GM23338 (cell line): ENCODE results near the gene NRP1. TPM values are rescaled to one million over a fixed set of nuclear protein-coding genes. Genes with fewer than 3 reads are reported as not detected.

ENCODE experiments used
- ATAC-seq: fragments of 200-7000 bp; cut with Tn5 transposase; 3 replicates; pipeline ENCODE4 v1.9.1; 2020
- DNase-seq: peaks from one replicate; pipeline ENCODE4 v3.0.0-alpha.2; 2015; ENCODE audit warnings: low spot score
- H2AFZ ChIP-seq: fragments of 200-600 bp; sonication (generic); 2 replicates; pipeline ENCODE4 v1.8.0; 2016; ENCODE audit warnings: antibody characterized with exemption, mild to moderate bottlenecking, moderate library complexity
- H3F3A ChIP-seq: fragments of 200-600 bp; sonication (generic); replicated peaks from 2 replicates; pipeline ENCODE4 v1.8.0; 2017; ENCODE audit warnings: antibody characterized with exemption, mixed run types, low read depth
- H3K27ac ChIP-seq: fragments of 200-600 bp; sonication (generic); 2 replicates; pipeline ENCODE4 v1.6.1; 2016; ENCODE audit warnings: low read depth
- H3K27me3 ChIP-seq: fragments of 200-600 bp; sonication (generic); 2 replicates; pipeline ENCODE4 v1.8.0; 2016; ENCODE audit warnings: mild to moderate bottlenecking, mixed run types, moderate library complexity; ENCODE audit not compliant: insufficient read depth
- H3K36me3 ChIP-seq: fragments of 200-600 bp; sonication (generic); 2 replicates; pipeline ENCODE4 v1.8.0; 2016; ENCODE audit warnings: mild to moderate bottlenecking; ENCODE audit not compliant: insufficient read depth
- H3K4me1 ChIP-seq: fragments of 200-600 bp; sonication (generic); 2 replicates; pipeline ENCODE4 v1.8.0; 2016; ENCODE audit warnings: mild to moderate bottlenecking, moderate library complexity; ENCODE audit not compliant: insufficient read depth
- H3K4me2 ChIP-seq: fragments of 200-600 bp; sonication (generic); 2 replicates; pipeline ENCODE4 v1.7.1; 2017; ENCODE audit warnings: mixed run types
- H3K4me3 ChIP-seq: fragments of 200-600 bp; sonication (generic); 2 replicates; pipeline ENCODE4 v1.6.1; 2016; ENCODE audit warnings: mixed run types
- H3K79me2 ChIP-seq: fragments of 200-600 bp; sonication (generic); replicated peaks from 2 replicates; pipeline ENCODE4 v1.8.0; 2017; ENCODE audit warnings: mild to moderate bottlenecking; ENCODE audit not compliant: insufficient read depth
- H3K9me2 ChIP-seq: fragments of 200-600 bp; sonication (generic); 2 replicates; pipeline ENCODE4 v1.8.0; 2017; ENCODE audit not compliant: insufficient read depth
- H4K20me1 ChIP-seq: fragments of 200-600 bp; sonication (generic); replicated peaks from 2 replicates; pipeline ENCODE4 v1.8.0; 2017; ENCODE audit warnings: mild to moderate bottlenecking; ENCODE audit not compliant: insufficient read depth
- H3K27ac Mint-ChIP-seq: 2 replicates; pipeline ENCODE4 v1.8.0; 2020; ENCODE audit warnings: inconsistent platforms, mild to moderate bottlenecking, moderate library complexity, mixed read lengths
- H3K27me3 Mint-ChIP-seq: 3 replicates; pipeline ENCODE4 v1.8.0; 2022; ENCODE audit warnings: low read depth, mild to moderate bottlenecking, moderate library complexity, mixed read lengths, inconsistent platforms; ENCODE audit not compliant: insufficient read depth, poor library complexity
- H3K36me3 Mint-ChIP-seq: 3 replicates; pipeline ENCODE4 v1.8.0; 2021; ENCODE audit warnings: low read depth, mild to moderate bottlenecking, inconsistent platforms, moderate library complexity, mixed read lengths
- H3K4me1 Mint-ChIP-seq: 3 replicates; pipeline ENCODE4 v1.8.0; 2020; ENCODE audit warnings: mild to moderate bottlenecking, inconsistent platforms, mixed read lengths
- H3K4me3 Mint-ChIP-seq: 3 replicates; pipeline ENCODE4 v1.8.0; 2021; ENCODE audit warnings: moderate library complexity, mild to moderate bottlenecking, inconsistent platforms, mixed read lengths
- H3K9me3 Mint-ChIP-seq: 3 replicates; pipeline ENCODE4 v1.8.0; 2020; ENCODE audit warnings: moderate library complexity, mild to moderate bottlenecking, inconsistent platforms, mixed read lengths
- CTCF ChIP-seq, 2 experiments: fragments of 200-600 bp in 1 of 2; sonication (generic) in 1 of 2; conservative IDR thresholded peaks; 2 replicates each; pipeline versions ENCODE4 v1.5.1 to v1.6.1; 2016 to 2017; ENCODE audit warnings: antibody characterized with exemption in 2 of 2, low read depth in 2 of 2, mild to moderate bottlenecking in 2 of 2, moderate library complexity in 1 of 2
- ETS1 ChIP-seq: IDR thresholded peaks from 2 replicates; pipeline ENCODE4 v1.6.1; 2016; ENCODE audit warnings: antibody characterized with exemption
- EZH2 ChIP-seq: fragments of 200-600 bp; sonication (generic); IDR thresholded peaks from one replicate; pipeline ENCODE4 v1.8.0; 2017; ENCODE audit warnings: antibody characterized with exemption, mild to moderate bottlenecking, low read depth; ENCODE audit not compliant: unreplicated experiment
- EZH2phosphoT487 ChIP-seq: fragments of 200-600 bp; sonication (generic); IDR thresholded peaks from one replicate; pipeline ENCODE4 v1.8.1; 2018; ENCODE audit warnings: antibody characterized with exemption; ENCODE audit not compliant: unreplicated experiment
- POLR2AphosphoS5 ChIP-seq: IDR thresholded peaks from 2 replicates; pipeline ENCODE4 v1.6.1; 2016; ENCODE audit warnings: antibody characterized with exemption, low read depth
- ZNF331 ChIP-seq: fragments of 250-450 bp; sonication (Bioruptor Pico); IDR thresholded peaks from 2 replicates; pipeline ENCODE4 v1.5.0; 2020; ENCODE audit warnings: low read depth, mild to moderate bottlenecking, moderate library complexity
- ZNF462 ChIP-seq: fragments of 250-450 bp; sonication (Bioruptor Pico); IDR thresholded peaks from 2 replicates; pipeline ENCODE4 v1.5.0; 2020; ENCODE audit warnings: mild to moderate bottlenecking, moderate library complexity
- polyA plus RNA-seq: library from polyadenylated mRNA; unstranded; fragments of >200 nt; fragmentation: Nextera tagmentation; extraction: Ambion mirVana; gene quantifications from 2 replicates; pipeline ENCODE4 v1.2.1, GENCODE V29; 2016
- total RNA-seq: library from RNA; depleted of rRNA; stranded (reverse); fragments of >200 nt; shearing (Covaris generic); gene quantifications from 2 replicates; pipeline ENCODE4 v1.2.3, GENCODE V29; 2014

NRP1 gene
- total and polyA plus RNA-seq, 2 experiments from 2014 or later, result 2.9 to 3.5 TPM

GRCh38 chr10:33178026-33178755, 156.3 kb downstream of the NRP1 start:
- no peaks in the 10 kb centered on the region for H3K9me3 Mint-ChIP-seq
- no peaks in the 10 kb centered on the region for H3K27me3 Mint-ChIP-seq
- no peaks in the 10 kb centered on the region for H3K79me2 ChIP-seq
- H3K36me3 ChIP-seq, result no peaks in the 10 kb centered on the region
- no peak for TF ChIP-seq ZNF331 (CRISPR knock-in tag)
- no peak for TF ChIP-seq ETS1
- no peak for TF ChIP-seq CTCF (conservative IDR thresholded peaks at IDR 0.05; ENCODE audit: low read depth in 2 of 2)
- TF ChIP-seq EZH2, result no peak
- no peak for TF ChIP-seq POLR2AphosphoS5
- no peak for TF ChIP-seq ZNF462 (CRISPR knock-in tag)
- no peak for TF ChIP-seq EZH2phosphoT487
- no peaks in the 10 kb centered on the region for H4K20me1 ChIP-seq
- H3F3A ChIP-seq, result no peaks in the 10 kb centered on the region
- ATAC-seq (no peak), DNase-seq (no peak)
- H3K36me3 Mint-ChIP-seq, result no peaks in the 10 kb centered on the region
- no peak overlapping the region for H3K4me2 ChIP-seq
- H3K9me2 ChIP-seq, result no peaks in the 10 kb centered on the region
- peaks cover 16% of the 10 kb centered on the region for H3K4me1 Mint-ChIP-seq
- H3K27me3 ChIP-seq, result no peaks in the 10 kb centered on the region
- no peak overlapping the region for H3K27ac Mint-ChIP-seq
- H3K27ac ChIP-seq, result no peak overlapping the region
- H2AFZ ChIP-seq, result no peak overlapping the region
- H3K4me1 ChIP-seq, result peaks cover 16% of the 10 kb centered on the region
- H3K4me3 Mint-ChIP-seq, result no peak overlapping the region
- H3K4me3 ChIP-seq, result no peak overlapping the region
